Endothelial cell of umbilical vein (primary cell): ENCODE measurements around the gene LDLRAD3. TPM values are rescaled to one million over a fixed set of nuclear protein-coding genes. Genes with fewer than 3 reads are reported as not detected.

Experiments
- BruUV-seq: library from RNA; stranded (reverse); fragments of 400-500 nt; replicated peaks from 2 replicates; lab custom pipeline; 2021; lab: Mats Ljungman, UMichigan
- CTCF ChIA-PET: fragments of 300-600, 350-600 bp; sonication (Branson Sonifier 250); formaldehyde crosslinking; loops from one replicate; lab custom pipeline; 2021; ENCODE audit warnings: antibody characterized with exemption, inconsistent platforms; lab: Charles Lee
- POLR2A ChIA-PET: fragments of 300-600, 350-600 bp; sonication (Branson Sonifier 250); formaldehyde crosslinking; loops from one replicate; lab custom pipeline; 2021; ENCODE audit warnings: antibody characterized with exemption, inconsistent platforms; lab: Charles Lee
- DNase-seq: peaks from one replicate; pipeline ENCODE4 v3.0.0-alpha.2; 2011; ENCODE audit warnings: low read depth, low spot score
- FAIRE-seq: peaks from 2 replicates; lab custom pipeline; 2011; peaks lifted over from hg19 to GRCh38; lab: Jason Lieb, UNC
- H2AFZ ChIP-seq: 2 replicates; pipeline ENCODE4 v1.6.0; 2012; ENCODE audit warnings: low read depth, low read length, control low read depth, inconsistent platforms
- H3K27ac ChIP-seq: 2 replicates; pipeline ENCODE4 v1.5.1; 2011; ENCODE audit warnings: low read depth, mild to moderate bottlenecking, control low read depth, low read length, moderate library complexity; ENCODE audit not compliant: insufficient read depth
- H3K27me3 ChIP-seq, 2 experiments: 2 replicates each; pipeline versions ENCODE4 v1.6.0 to v1.6.1; 2011; ENCODE audit warnings: low read length in 2 of 2, mixed read lengths in 1 of 2; ENCODE audit not compliant: control insufficient read depth in 2 of 2, insufficient read depth in 2 of 2
- H3K36me3 ChIP-seq, 2 experiments: 2 replicates in 1 of 2; 3 replicates in 1 of 2; pipeline ENCODE4 v1.5.1; 2011; ENCODE audit warnings: low read length in 2 of 2, mild to moderate bottlenecking in 1 of 2, moderate library complexity in 1 of 2; ENCODE audit not compliant: control insufficient read depth in 2 of 2, insufficient read depth in 2 of 2; ENCODE audit errors: extremely low read depth in 1 of 2
- H3K4me1 ChIP-seq: 3 replicates; pipeline ENCODE4 v1.5.1; 2011; ENCODE audit warnings: mild to moderate bottlenecking, low read length; ENCODE audit not compliant: control insufficient read depth, insufficient read depth; ENCODE audit errors: extremely low read depth
- H3K4me2 ChIP-seq: 2 replicates; pipeline ENCODE4 v1.6.1; 2011; ENCODE audit warnings: low read length, control low read depth, mixed read lengths; ENCODE audit not compliant: insufficient read depth
- H3K4me3 ChIP-seq, 3 experiments: fragments of 200-600 bp in 1 of 3; sonication (generic), shearing (Covaris generic) in 1 of 3; replicated peaks in 1 of 3; 2 replicates each; pipeline ENCODE4 v1.5.1; 2011 to 2016; ENCODE audit warnings: control low read depth in 3 of 3, low read length in 3 of 3, mild to moderate bottlenecking in 2 of 3, inconsistent platforms in 1 of 3, low read depth in 1 of 3, moderate library complexity in 1 of 3; ENCODE audit not compliant: insufficient read depth in 1 of 3
- H3K79me2 ChIP-seq: 2 replicates; pipeline ENCODE4 v1.6.0; 2012; ENCODE audit warnings: low read length, inconsistent platforms; ENCODE audit not compliant: control insufficient read depth, insufficient read depth
- H3K9ac ChIP-seq: replicated peaks from 2 replicates; pipeline ENCODE3; 2011; ENCODE audit warnings: low read length, control low read depth; ENCODE audit not compliant: insufficient read depth; ENCODE audit errors: extremely low read depth
- H3K9me1 ChIP-seq: replicated peaks from 3 replicates; pipeline ENCODE4 v1.6.0; 2011; ENCODE audit warnings: mild to moderate bottlenecking, low read length; ENCODE audit not compliant: control insufficient read depth, insufficient read depth; ENCODE audit errors: extremely low read depth
- H3K9me3 ChIP-seq: replicated peaks from 2 replicates; pipeline ENCODE4 v1.5.1; 2012; ENCODE audit warnings: low read length, inconsistent platforms; ENCODE audit not compliant: control insufficient read depth, insufficient read depth
- H4K20me1 ChIP-seq: replicated peaks from 2 replicates; pipeline ENCODE3; 2011; ENCODE audit warnings: mild to moderate bottlenecking, low read length; ENCODE audit not compliant: control insufficient read depth, insufficient read depth; ENCODE audit errors: extremely low read depth
- CTCF ChIP-seq, 2 donors: IDR thresholded peaks; 1 replicate in 1 of 2; 2 replicates in 1 of 2; pipeline ENCODE4 v1.5.1; 2011; ENCODE audit warnings: low read length in 2 of 2, mild to moderate bottlenecking in 2 of 2, moderate library complexity in 2 of 2, control low read depth in 1 of 2, inconsistent platforms in 1 of 2, low read depth in 1 of 2; ENCODE audit not compliant: insufficient read depth in 1 of 2; ENCODE audit errors: extremely low read depth in 1 of 2
- EZH2 ChIP-seq: IDR thresholded peaks from 2 replicates; pipeline ENCODE4 v1.6.1; 2012; ENCODE audit warnings: borderline replicate concordance, low read depth, mild to moderate bottlenecking, moderate library complexity, low read length, inconsistent platforms; ENCODE audit not compliant: severe bottlenecking
- FOS ChIP-seq: IDR thresholded peaks from 2 replicates; pipeline ENCODE4 v1.6.1; 2011; ENCODE audit warnings: mild to moderate bottlenecking, low read length, moderate library complexity, borderline replicate concordance; ENCODE audit not compliant: insufficient read depth
- GATA2 ChIP-seq: IDR thresholded peaks from 2 replicates; pipeline ENCODE4 v1.7.0; 2011; ENCODE audit warnings: low read depth, mild to moderate bottlenecking, moderate library complexity, mixed read lengths, low read length; ENCODE audit not compliant: insufficient read length, insufficient read depth
- JUN ChIP-seq: IDR thresholded peaks from 2 replicates; pipeline ENCODE4 v1.6.1; 2011; ENCODE audit warnings: borderline replicate concordance, low read depth; ENCODE audit not compliant: insufficient read length, insufficient read depth
- MAX ChIP-seq: IDR thresholded peaks from 2 replicates; pipeline ENCODE4 v1.6.1; 2011; ENCODE audit not compliant: insufficient read depth, insufficient read length
- MYC ChIP-seq: IDR thresholded peaks from one replicate; pipeline ENCODE4 v1.6.1; 2011; ENCODE audit warnings: mild to moderate bottlenecking, low read depth, low read length
- POLR2A ChIP-seq: IDR thresholded peaks from 2 replicates; pipeline ENCODE4 v1.6.1; 2012; ENCODE audit warnings: low read depth, mild to moderate bottlenecking, control low read depth, low read length
- POLR2AphosphoS5 ChIP-seq: IDR thresholded peaks from 2 replicates; pipeline ENCODE4 v1.6.1; 2012; ENCODE audit warnings: low read depth, mild to moderate bottlenecking, control low read depth, low read length, moderate library complexity; ENCODE audit not compliant: insufficient read depth
- dilution Hi-C: fragments of 300-500 bp; cut with MboI; formaldehyde crosslinking; loops from one replicate; pipeline ENCODE4 v1.15.0; 2019; ENCODE audit warnings: low sequenced_read_pairs; ENCODE audit not compliant: extremely low pct_ligation_motif_present
- intact Hi-C: fragments of 100-400 bp; cut with micrococcal nuclease; formaldehyde crosslinking; loops from one replicate; pipeline ENCODE4 v1.10.0; 2022
- polyA plus RNA-seq, 4 experiments: library from polyadenylated mRNA; depleted of rRNA in 3 of 4; stranded (reverse) in 3 of 4; unstranded in 1 of 4; fragments of >200 nt; gene quantifications; 2 replicates each; pipeline versions ENCODE4 v1.2.1 to v1.2.3, GENCODE V29; 2011 to 2012; ENCODE audit warnings: missing spikeins in 1 of 4
- total RNA-seq: library from RNA; stranded (reverse); gene quantifications from 2 replicates; pipeline ENCODE4 v1.2.3, GENCODE V29; 2021

Gene LDLRAD3
- total and polyA plus RNA-seq, 2 donors (not counting 3 experiments of a cell fraction or from before 2014, with no cell fraction given): 17.9 to 25.1 TPM

- no peak for FAIRE-seq
- CTCF ChIA-PET: interaction anchor here (1.2 to 2.3 kb wide), 3 partner anchors 8 to 239 kb away, joined by 4 to 12 read pairs (median 5); no protein-coding TSS in a partner anchor
- dilution Hi-C loops: no loop called here
Measured at GRCh38 chr11:36060926-36061325, 117.1 kb downstream of the LDLRAD3 start.

GRCh38 chr11:36061471-36061870 lies 117.6 kb downstream of the LDLRAD3 start:
- Histone ChIP-seq H3K4me1 (peaks cover 20% of the 10 kb centered on the region), H3K9ac (no peak overlapping the region), H3K4me2 (no peak overlapping the region), H3K4me3 (no peak overlapping the region), H3K79me2 (no peaks in the 10 kb centered on the region), H3K27ac (no peak overlapping the region), H3K27me3 (no peaks in the 10 kb centered on the region), H4K20me1 (no peaks in the 10 kb centered on the region), H3K9me3 (no peaks in the 10 kb centered on the region), H3K36me3 (no peaks in the 10 kb centered on the region), H2AFZ (no peak overlapping the region), H3K9me1 (no peaks in the 10 kb centered on the region)
- no TSS peak for BruUV-seq
- ChIA-PET CTCF (interaction anchor here (0.9 to 2.3 kb wide), 4 partner anchors 8 to 239 kb away, joined by 4 to 12 read pairs (median 4); no protein-coding TSS in a partner anchor), POLR2A (no interaction called here)
- intact Hi-C loops (no loop called here), dilution Hi-C loops (no loop called here)
- FAIRE-seq (no peak), DNase-seq (no peak)
- TF ChIP-seq POLR2AphosphoS5 (no peak), EZH2 (no peak), GATA2 (no peak), POLR2A (no peak), FOS (no peak), MAX (no peak), CTCF (IDR thresholded peaks at IDR 0.05; ENCODE audit: extremely low read depth in 1 of 2, insufficient read depth in 1 of 2, low read depth in 1 of 2, low read length in 2 of 2) (no peak), JUN (no peak), MYC (no peak)

More at GRCh38 chr11:36060926-36061325, 117.1 kb downstream of the LDLRAD3 start:
- no peaks in the 10 kb centered on the region for H3K36me3 ChIP-seq
- intact Hi-C loops: no loop called here
- H3K9me3 ChIP-seq: no peaks in the 10 kb centered on the region
- no TSS peak for BruUV-seq
- no peak overlapping the region for H2AFZ ChIP-seq
- H3K79me2 ChIP-seq: no peaks in the 10 kb centered on the region
- H3K9ac ChIP-seq: no peak overlapping the region
- no peak overlapping the region for H3K4me3 ChIP-seq
- no peak overlapping the region for H3K4me2 ChIP-seq
- no peaks in the 10 kb centered on the region for H3K27me3 ChIP-seq
- H3K4me1 ChIP-seq: peaks cover 21% of the 10 kb centered on the region
- no peaks in the 10 kb centered on the region for H3K9me1 ChIP-seq
- no peak for TF ChIP-seq EZH2
- no peak for TF ChIP-seq CTCF (IDR thresholded peaks at IDR 0.05; ENCODE audit: extremely low read depth in 1 of 2, insufficient read depth in 1 of 2, low read depth in 1 of 2, low read length in 2 of 2)
- no peaks in the 10 kb centered on the region for H4K20me1 ChIP-seq
- DNase-seq: no peak
- H3K27ac ChIP-seq: no peak overlapping the region
- POLR2A ChIA-PET: no interaction called here
